Left kidney (tissue), 2 donors: ENCODE measurements around the gene KDM4B. TPM values are rescaled to one million over a fixed set of nuclear protein-coding genes. Genes with fewer than 3 reads are reported as not detected.

Source experiments
- DNase-seq: peaks from one replicate; pipeline ENCODE4 v3.0.0-alpha.2; 2013
- polyA plus RNA-seq: library from polyadenylated mRNA; unstranded; fragments of 120-200 nt; gene quantifications from one replicate; pipeline ENCODE4 v1.2.1, GENCODE V29; 2013; ENCODE audit not compliant: insufficient read length

KDM4B gene
- polyA plus RNA-seq, 1 donor, result 24.4 TPM

DNA sequence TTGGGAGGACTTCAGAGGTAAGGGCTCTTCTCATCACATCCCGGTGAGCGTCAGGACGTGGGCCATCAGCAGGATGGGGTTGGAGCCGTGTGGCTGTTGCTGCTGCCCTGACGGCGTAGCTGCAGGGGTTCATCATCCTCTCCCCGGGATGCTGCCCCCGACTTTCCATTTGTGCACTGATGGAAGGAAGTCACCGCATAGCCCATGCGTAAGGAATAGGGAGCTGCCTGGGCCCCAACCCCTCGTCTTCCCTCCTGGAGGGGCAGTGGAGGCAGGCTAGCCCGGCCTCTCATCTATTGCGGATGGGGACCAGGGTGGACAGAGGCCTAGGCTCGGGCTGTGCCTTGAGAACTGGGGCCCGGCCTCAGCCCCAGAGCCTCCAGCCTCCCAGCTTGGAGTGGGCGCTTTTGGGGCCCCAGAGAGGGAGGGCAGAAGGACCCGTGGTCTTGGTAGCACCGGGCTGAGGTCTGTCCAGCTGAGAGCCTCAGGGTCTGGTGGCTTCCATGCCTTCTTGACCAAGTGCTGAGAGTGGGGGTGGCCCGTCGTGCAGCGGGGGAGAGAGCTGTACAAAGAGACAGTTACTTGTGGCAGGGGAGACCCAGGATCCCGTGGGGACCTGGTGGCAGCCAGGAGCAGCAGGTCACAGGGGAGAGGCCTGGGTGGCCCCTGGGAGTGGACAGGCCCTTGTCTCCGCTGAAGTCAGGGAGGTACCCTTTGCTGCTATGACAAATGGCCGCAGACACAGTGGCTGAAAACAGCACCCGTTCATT, 44.0 kb downstream of the KDM4B start:
- no peak for DNase-seq

DNA sequence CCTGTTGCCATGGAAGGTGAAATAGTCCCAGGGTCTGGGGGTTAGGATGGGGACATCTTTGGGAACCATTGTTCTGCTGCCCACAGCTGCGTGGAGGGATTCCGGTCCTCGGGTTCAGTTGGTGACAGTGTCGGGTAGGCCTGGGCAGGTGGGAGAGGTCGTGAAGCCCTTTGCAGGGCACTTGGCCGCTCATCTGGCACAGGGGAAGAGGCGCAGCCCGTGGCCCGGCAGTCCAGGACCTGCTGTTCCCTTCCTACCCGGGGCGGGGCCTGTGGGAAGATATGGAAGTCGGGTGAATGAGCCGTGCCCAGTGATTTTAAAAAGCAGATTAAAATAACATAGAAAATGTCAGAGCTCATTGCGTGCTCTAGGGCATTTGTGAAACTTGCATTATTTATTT, 44.8 kb downstream of the KDM4B start:
- no peak for DNase-seq

DNA sequence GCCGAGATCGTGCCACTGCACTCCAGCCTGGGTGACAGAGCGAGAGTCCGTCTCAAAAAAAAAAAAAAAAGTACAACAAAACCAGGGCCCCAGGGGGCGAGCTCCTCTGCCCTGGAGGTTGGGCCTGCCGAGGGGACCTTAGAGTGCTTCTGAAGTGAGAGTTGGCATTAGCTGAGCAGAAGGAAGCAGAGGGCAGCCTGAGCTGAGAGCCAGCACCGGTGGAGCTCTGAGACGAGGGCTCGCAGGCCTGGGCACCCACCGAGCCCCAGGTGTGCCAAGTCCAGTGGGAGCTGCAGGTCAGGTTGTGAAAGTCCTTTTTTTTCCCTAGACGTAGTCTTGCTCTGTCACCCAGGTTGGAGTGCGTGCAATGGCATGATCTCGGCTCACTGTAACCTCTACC, 46.0 kb downstream of the KDM4B start:
- DNase-seq, result no peak

DNA sequence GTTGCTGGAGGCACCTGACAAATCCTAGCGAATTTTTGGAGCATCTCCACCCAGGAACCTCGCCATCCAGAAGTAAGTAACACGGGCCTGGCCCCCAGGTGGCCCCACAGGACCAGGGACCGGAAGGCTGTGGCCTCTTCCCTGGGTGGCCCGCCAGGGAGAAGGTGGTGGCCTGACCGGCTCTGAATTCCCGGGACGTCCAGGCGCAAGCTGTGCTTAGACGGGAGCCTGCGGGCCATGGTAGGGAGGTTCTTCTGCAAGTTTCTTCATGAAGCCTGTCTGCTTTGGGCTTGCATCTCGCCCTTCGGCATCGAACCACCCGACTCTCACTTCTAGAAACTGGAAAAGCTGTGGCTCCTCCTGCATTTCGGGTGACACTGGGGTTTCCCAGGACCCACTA, 47.4 kb downstream of the KDM4B start:
- no peak for DNase-seq

DNA sequence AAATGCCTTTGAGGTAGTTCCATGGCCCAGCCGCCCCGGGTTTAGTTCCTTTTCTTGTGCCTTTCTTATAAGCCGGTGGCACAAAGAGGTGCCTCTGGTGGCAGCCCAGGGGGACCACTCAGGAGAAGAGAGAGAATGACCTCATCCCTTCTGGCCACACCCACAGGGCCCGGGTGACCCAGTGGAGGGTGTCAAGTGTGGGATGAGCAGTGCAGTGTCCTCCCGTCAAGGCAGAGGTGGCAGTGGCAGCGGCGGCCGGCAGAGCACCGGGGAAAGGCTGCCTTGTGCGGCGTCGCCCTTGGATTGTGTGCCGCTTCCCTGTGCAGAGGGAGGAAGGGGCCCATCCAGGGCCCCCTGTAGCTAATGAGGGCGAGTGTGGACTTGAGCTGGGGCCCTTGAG, 47.9 kb downstream of the KDM4B start:
- no peak for DNase-seq

DNA sequence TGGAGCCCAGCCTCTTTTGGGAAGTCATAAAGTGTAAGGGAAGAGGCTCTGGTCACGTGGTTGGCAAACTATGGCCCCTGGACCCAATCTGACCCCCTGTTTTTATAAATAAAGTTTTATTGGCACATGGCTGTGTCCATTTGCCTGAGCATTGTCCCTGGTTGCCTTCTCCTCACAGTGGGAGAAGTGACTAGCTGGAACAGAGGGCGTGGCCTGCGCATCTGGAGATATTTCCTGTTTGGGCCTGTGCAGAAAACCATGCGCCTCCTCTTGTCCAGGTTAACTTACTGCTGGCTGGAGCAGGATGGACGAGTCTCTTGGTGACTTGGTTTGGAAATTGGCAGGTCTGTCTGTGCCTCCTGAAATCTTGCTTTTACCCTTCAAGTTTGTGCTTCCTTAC, 48.3 kb downstream of the KDM4B start:
- DNase-seq, result no peak

DNA sequence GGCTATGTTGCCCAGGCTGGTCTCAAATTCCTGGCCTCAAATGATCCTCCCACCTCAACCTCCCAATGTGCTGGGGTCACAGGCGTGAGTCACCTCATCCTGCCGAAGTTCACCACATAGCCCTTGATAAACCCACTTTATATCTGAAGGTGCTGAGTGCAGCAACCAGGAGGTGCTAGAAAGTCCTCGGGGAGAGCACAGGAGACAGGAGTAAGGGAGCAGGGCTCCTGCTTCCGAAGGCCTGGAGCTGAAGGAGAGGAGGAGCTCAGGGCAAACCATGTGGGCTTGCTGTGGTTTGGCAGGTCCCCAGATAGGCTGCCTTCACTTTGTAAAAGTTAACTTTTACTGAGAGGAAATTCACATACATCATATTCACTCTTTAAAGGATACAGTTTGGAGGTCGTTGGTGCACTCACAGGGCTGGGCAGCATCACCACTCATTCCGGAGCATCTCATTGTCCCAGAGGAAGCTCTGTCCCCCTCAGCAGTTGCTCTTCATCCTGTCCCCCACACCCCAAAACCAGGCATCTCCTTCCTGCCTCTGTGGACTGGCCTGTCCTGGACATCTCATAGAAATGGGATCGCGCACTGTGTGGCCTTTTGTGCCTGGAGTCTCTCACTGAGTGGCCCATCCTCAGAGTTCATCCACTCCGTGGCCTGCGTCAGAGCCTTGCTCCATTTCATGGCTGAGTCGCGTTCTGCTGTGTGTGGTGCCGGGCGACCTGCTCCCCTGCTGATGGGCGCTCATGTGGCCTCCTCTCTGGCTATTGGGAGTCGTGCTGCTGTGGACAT, 49.5 kb downstream of the KDM4B start:
- no peak for DNase-seq

DNA sequence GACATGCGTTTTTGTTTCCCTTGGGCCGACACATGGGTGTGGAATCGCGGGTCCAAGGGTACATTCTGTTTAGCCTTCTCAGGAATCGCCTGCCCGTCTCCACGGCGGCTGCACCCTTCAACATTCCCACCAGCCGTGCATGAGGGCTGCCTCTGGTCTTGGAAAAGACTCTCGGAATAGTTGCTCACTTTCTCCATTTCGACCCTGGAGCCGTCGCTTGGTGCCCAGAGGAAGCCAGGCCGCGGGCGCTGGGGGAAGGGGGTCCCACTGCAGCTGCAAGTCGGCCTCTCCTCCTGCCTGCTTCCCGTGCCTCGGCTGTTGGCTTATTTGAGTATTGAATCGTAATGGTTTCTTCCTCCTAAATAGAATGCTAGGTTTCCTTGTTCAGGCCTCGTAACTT, 51.5 kb downstream of the KDM4B start:
- DNase-seq, result no peak

DNA sequence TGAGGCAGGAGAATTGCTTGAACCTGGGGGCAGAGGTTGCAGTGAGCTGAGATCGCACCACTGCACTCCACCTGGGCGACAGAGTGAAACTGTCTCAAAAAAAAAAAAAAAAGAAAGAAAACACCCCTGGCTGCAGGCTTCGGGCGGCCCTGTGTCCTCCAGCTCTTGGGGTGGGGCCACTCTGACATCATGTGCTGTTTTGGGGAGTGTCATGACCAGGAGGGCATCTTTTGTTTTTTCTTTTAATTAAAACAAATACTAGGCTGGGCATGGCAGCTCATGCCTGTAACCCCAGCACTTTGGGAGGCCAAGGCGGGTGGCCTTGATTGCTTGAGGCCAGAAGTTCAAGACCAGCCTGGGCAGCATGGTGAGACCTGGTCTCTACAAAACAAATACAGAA, 52.1 kb downstream of the KDM4B start:
- no peak for DNase-seq

DNA sequence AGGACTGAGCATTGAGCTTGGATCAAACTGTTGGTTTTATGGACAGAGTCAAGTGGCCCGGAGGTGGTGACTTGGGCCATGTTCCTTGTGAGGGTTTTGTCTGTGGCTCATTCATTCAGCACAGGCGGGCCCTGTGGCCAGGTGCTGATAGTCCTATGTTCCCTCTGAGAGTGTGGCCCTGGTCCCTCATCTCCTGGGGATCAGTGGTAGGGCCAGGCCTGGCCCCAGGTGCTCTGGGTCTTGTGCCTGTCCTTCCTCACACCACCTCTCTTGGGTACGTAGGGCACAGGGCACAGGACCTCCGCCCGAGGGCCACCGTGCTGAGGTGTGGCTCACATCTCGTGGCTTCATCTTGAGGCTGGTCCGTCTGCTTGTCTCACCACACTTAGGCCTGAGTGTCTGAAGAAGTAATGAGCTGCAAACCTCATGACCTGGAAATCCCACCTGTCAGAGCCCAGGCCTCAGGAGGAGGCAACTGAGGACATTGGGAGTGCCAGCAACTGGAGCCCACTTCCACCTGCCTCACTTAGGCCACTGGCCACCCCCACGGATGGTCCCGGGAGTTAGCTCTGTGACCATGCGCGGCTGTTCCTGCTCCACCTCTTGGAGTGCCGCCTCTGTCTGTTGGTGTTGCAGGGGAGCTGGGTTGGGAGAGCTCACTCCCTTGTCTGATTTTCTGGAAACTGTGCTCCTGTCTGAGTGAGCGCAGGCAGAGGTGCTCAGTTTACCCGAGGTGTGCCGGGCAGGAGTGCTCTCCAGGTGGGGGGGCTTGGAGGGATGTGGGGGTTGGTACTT, 53.4 kb downstream of the KDM4B start:
- no peak for DNase-seq

DNA sequence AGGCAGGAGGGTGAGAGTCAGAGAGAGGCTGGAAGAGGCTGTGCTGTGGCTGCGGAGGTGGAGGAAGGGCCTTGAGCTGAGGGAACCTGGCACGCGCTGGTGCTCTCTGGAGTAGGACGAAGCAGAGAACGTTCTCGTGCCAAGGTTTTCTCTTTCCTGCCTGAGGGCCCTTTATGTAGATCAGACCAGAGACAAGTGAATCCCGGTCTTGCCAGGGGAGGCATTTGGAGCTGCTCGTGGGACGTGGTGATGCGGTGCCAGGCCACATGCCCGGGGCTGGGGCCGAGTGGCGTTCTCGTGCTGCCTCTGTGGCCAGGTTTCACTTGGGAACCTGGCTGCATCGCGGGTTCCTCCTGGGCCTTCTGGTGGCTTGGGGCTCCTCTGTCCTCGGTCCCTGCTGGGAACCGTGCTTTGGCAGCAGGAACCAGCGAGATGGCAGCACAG, 54.2 kb downstream of the KDM4B start:
- no peak for DNase-seq

DNA sequence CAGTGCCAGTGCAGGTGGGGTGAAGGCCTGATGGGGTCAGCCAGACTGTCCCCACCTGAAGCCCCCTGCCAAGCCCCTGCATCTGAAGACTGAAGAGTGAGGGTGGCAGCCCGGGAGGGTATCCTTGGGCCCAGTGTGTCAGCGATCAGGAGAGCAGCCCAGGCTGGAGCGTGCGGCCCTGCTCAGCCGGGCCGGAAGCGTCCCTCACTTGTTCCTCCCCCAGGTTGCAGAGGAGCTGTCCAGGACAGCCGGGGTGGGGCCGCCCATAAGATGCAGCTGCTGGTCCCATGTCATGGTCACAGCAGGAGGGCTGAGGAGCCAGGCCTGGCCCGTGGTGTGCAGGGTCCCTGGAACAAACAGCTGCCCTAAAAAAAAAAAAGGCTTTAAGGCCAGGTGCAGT, 55.4 kb downstream of the KDM4B start:
- DNase-seq, result no peak

DNA sequence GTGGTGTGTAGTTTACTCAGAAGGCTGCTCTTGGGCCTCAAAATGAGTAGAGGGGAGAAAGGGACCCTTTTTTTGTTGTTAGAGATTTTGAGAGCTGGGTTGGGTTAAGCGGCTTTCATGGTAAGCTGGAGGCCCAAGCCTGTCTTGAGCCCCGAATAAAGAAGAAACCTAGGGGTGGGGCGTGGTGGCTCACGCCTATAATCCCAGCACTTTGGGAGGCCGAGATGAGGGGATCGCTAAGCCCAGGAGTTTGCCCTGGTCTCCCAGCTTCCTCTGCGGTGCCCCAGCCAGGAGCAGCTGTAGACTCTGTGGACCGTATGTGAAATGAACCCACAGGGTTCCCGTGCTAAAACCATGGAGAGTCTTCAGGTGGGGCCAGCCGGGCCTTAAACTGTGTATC, 56.1 kb downstream of the KDM4B start:
- no peak for DNase-seq

DNA sequence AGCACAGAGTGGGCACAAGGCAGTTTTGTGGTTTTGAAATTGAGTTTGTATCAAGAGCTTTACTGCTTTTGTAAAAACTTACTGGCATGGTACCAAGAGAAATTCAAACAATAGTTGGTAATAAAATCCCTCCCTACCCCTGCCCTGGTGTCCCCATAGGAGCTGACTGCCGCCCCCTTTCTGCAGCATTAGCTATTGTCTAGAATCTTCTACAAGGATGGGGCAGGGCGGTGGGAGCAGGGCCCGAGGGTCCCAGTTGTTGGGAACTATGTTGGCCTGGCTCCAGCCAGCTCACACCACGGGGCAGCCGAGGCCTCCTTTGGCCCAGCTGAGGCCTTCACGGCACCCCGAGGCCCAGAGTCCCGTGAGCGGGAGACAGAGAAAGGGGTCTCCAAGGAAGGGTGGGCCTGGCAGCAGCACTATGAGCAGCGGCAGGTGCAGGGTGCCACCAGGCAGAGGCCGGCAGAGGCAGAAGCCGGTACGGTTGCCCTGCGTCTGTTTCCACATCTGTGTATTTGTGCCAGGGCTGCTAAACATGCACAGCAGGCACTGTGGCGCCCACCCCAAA, 57.9 kb downstream of the KDM4B start:
- no peak for DNase-seq

DNA sequence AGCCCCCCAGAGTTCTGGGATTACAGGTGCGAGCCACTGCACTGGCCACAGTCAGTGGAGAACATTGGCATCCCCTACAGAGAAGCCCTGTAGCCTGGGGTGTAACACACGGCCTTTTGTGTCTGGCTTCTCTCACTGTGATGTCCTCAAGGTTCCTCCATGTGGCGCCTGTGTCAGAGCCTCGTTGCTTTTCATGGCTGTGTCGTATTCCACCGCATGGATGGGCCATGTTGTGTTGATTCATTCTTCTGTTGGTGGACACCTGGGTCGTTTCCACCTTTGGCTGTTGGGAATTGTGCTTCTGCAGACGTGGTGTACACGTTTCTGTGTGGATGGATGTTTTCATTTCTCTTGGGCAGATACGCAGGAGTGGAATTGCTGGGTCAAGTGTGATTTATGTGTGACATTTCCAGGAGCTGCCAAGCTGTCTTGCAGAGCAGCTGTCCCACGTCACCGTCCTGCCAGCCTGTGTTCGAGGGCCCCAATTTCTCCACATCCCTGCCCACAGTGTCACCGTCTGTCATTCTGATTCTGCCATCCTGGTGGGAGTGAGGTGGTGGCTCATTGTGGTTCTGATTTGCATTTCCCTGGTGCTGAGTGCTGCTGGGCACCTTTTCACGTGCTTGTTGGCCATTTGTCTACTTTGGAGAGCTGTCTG, 59.4 kb downstream of the KDM4B start:
- DNase-seq, result no peak

DNA sequence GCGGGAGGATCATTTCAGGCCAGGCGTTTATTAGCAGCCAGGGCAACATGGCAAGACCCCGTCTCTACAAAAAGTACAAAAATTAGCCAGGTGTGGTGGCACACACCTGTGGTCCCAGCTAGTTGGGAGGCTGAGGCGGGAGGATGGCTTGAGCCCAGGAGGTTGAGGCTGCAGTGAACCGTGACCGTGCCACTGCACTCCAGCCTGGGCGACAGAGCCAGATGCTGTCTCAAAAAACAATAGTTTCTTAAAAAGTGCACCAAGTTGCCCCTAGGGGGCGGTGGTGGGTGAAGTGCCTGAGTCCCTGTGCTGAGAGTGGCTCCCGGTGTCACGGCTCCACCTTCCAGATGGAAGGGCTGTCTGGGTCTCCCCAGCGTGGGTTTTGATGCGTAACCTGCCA, 60.7 kb downstream of the KDM4B start:
- peak; percentile 39 for DNase-seq

DNA sequence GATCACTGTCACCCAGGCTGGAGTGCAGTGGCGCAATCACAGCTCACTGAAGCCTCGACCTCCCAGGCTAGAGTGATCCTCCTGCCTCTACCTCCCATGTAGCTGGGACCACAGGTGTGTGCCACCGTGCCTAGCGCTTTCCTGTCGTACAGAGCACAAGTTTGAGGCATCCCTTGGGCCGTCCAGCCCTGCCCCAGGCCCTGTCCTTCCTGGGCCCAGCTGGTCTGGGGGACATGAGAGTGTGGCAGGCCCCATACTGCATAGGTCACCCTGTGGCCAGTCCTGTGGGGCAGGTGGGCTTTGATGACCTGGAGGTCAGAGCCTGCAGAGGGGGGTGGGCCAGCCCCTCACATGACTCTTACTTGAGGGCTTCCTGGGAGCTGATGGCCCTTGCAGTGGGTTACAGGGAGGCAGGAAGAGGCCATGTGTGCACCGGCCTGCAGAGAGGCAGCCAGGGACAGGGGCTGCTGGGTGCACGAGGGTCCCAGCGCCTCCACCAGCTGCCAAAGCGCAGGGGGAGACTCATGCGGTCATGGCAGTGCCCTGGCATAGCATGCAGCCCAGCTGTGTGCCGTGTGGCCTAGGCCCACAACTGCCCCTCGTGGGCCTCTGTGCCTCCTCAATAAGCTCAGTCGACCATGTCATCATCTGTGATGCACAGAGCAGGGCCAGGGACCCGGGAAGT, 61.4 kb downstream of the KDM4B start:
- no peak for DNase-seq

DNA sequence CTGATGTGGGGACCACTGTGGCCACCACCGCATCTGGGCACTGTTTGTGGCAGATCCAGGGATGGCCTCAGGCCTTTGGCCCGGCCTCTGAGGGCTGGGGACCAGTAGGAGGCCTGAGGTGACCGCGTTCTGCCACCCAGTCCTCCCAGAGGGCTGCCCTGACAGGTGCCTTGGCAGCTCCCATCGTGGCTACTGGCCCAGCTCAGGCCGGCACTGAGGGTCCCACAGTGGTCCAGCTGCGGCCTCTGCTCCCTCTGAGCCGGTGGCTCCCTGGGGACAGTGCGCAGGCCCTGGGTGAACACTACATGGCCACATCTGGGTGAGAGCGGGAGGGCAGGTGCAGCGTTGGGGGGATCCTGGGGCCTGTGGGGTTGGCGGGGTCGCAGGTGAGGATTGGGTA, 61.9 kb downstream of the KDM4B start:
- no peak for DNase-seq

DNA sequence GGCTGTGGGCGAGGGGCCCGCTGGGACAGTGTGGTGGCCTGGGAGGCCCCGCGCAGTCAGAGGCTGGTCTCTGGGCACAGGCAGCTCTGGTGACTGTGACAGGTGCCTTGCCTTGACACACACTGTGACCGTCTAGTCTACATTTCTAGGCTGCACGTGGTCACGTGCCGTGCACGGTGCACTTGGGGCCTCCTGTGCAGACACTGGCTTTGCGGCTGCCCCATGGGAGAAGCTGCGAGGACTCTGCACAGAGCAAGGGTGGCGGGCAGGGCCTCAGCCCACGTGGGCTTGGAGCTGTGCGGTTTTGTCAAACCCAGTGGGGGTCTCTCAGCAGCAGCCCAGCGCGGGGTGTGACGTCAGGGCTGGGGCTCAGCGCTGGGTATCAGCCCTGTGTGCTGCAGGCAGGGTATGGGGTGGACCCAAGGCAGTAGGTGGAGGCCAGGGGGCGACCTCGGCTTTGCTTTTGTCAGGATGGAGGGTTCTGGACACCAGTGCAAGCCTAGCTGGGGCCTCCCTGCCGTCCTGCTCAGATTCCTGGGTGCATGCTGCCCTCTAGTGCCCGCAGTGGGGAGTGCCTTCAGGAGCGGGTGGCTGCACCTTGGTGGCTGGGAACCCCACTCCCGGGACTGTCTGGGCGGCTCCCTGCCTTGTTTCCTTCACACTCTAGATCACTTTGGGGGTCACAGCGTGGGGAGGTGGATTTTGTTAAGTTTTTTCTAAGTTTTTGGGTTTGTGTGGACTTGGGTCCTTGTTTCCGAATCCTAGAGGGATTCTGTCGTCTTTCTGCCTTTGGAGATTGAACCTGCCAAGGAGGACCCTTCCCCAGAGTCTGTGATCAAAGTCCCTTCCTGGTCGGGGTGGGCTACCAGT, 62.6 kb downstream of the KDM4B start:
- DNase-seq, result peak; percentile 75
